GM12801 (cell line): Measurements from ENCODE around the gene ANK2.

Experiments
- CTCF ChIP-seq: IDR thresholded peaks from one replicate; pipeline ENCODE4 v1.5.1; 2011; ENCODE audit warnings: control low read depth; ENCODE audit not compliant: insufficient read length; ENCODE audit errors: extremely low read depth

Gene ANK2

GRCh38 chr4:113050837-113051236, 1.4 kb downstream of the ANK2 start:
- TF ChIP-seq CTCF = no peak

GRCh38 chr4:113051361-113051760, 1.9 kb downstream of the ANK2 start:
- no peak for TF ChIP-seq CTCF

GRCh38 chr4:113052379-113052951, 3.0 kb downstream of the ANK2 start:
- no peak for TF ChIP-seq CTCF

GRCh38 chr4:113053883-113054282, 4.4 kb downstream of the ANK2 start:
- TF ChIP-seq CTCF = no peak

GRCh38 chr4:113056318-113056717, 6.9 kb downstream of the ANK2 start:
- TF ChIP-seq CTCF = no peak

- no peak for TF ChIP-seq CTCF
Observed at GRCh38 chr4:113057891-113058290, 8.4 kb downstream of the ANK2 start.

- TF ChIP-seq CTCF = no peak
Observed at GRCh38 chr4:113059449-113060182, 10.2 kb downstream of the ANK2 start.
